Panc1 (cell line): ENCODE measurements around the gene VAV3.

Experiments
- CTCF ChIP-seq: fragments of 450-650 bp; IDR thresholded peaks from 2 replicates; pipeline ENCODE4 v1.5.1; 2017; ENCODE audit warnings: mild to moderate bottlenecking
- POLR2AphosphoS5 ChIP-seq: IDR thresholded peaks from 2 replicates; pipeline ENCODE4 v1.6.1; 2012; ENCODE audit warnings: mild to moderate bottlenecking, low read depth, low read length, moderate library complexity
- REST ChIP-seq, 2 experiments: IDR thresholded peaks; 2 replicates each; pipeline ENCODE4 v1.6.1; 2011 to 2012; ENCODE audit warnings: low read depth in 2 of 2, control low read depth in 1 of 2, low read length in 1 of 2, mild to moderate bottlenecking in 1 of 2, moderate library complexity in 1 of 2; ENCODE audit not compliant: insufficient read depth in 1 of 2
- TCF7L2 ChIP-seq: IDR thresholded peaks from 2 replicates; pipeline ENCODE4 v1.6.1; 2011; ENCODE audit warnings: mild to moderate bottlenecking, low read depth, low read length, inconsistent platforms

- TF ChIP-seq CTCF (no peak), REST (IDR thresholded peaks at IDR 0.05; ENCODE audit: insufficient read depth in 1 of 2, low read depth in 2 of 2, low read length in 1 of 2) (no peak), POLR2AphosphoS5 (no peak), TCF7L2 (no peak)
These were observed 342.0 kb downstream of the VAV3 start for GRCh38 chr1:107622966-107623365.
